Measurements from ENCODE around the gene NCAM1. TPM values are rescaled to one million over a fixed set of nuclear protein-coding genes. Genes with fewer than 3 reads are reported as not detected.

The NCAM1 gene
- total and polyA plus RNA-seq, 2 experiments from 2014 or later: 0.76 to 1.6 TPM

DNA sequence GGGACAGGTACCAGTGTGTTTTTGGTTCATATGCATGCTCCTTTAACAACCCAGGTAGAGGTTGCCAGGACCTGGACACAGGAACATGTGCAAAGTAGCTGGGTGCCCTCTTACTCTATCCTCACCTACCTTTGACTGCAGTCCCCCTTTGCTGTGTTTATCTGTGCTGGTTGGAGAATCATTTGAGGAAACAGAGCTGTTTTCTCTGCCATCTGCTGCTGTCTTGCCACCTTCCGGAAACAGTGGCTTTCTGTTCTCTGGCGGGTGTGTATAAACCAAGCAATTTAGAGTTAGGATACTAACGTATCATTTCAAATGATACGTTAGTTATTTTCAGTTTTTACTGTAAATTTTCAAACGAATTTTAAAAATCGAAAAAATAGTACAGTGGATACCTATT, 181.3 kb downstream of the NCAM1 start:
- TF ChIP-seq, protein P1, sequence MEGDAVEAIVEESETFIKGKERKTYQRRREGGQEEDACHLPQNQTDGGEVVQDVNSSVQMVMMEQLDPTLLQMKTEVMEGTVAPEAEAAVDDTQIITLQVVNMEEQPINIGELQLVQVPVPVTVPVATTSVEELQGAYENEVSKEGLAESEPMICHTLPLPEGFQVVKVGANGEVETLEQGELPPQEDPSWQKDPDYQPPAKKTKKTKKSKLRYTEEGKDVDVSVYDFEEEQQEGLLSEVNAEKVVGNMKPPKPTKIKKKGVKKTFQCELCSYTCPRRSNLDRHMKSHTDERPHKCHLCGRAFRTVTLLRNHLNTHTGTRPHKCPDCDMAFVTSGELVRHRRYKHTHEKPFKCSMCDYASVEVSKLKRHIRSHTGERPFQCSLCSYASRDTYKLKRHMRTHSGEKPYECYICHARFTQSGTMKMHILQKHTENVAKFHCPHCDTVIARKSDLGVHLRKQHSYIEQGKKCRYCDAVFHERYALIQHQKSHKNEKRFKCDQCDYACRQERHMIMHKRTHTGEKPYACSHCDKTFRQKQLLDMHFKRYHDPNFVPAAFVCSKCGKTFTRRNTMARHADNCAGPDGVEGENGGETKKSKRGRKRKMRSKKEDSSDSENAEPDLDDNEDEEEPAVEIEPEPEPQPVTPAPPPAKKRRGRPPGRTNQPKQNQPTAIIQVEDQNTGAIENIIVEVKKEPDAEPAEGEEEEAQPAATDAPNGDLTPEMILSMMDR (conservative IDR thresholded peaks at IDR 0.05; ENCODE audit: low read depth in 2 of 2): no peak
- Mint-ChIP-seq H3K36me3 (ENCODE audit: low read depth) (no peaks in the 10 kb centered on the region), H3K27ac (no peak overlapping the region; the same call in 1 of the 2 replicates), H3K9me3 (no peaks in the 10 kb centered on the region), H3K27me3 (ENCODE audit: insufficient read depth, low read depth, poor library complexity) (peaks cover 4% of the 10 kb centered on the region), H3K4me3 (no peak overlapping the region), H3K4me1 (peaks cover 13% of the 10 kb centered on the region; the same call in 2 of the 3 replicates)
- Histone ChIP-seq H4K20me1 (replicated peaks; ENCODE audit: insufficient read depth) (no peaks in the 10 kb centered on the region), H3K4me2 (no peak overlapping the region), H3K27me3 (ENCODE audit: insufficient read depth) (no peaks in the 10 kb centered on the region), H2AFZ (no peak overlapping the region), H3F3A (replicated peaks; ENCODE audit: low read depth) (no peaks in the 10 kb centered on the region), H3K9me2 (ENCODE audit: insufficient read depth) (no peaks in the 10 kb centered on the region), H3K4me3 (no peak overlapping the region), H3K4me1 (ENCODE audit: insufficient read depth) (no peaks in the 10 kb centered on the region), H3K79me2 (replicated peaks; ENCODE audit: insufficient read depth) (no peaks in the 10 kb centered on the region), H3K36me3 (ENCODE audit: insufficient read depth) (no peaks in the 10 kb centered on the region), H3K27ac (ENCODE audit: low read depth) (no peak overlapping the region)
- DNase-seq (ENCODE audit: low spot score) (no peak), ATAC-seq (no peak)

DNA sequence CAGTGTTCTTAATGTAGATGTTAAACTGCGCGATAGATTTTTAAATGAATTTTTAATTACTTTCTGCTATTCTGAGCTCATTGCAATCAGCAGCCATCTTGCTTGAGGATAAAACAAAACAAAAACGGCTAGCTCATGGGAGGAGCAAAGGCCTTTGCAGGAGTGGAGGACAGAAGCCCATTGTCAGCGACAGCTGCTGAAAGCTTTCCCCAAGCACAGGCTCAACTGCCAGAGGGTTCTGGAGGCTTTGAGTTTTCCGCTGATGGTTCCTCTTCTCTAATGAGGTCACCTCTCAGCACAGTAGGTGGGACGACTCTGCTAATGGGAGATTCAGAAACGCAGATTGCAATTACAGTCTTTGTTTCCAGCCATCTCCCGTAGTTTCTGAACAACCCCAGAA, 186.0 kb downstream of the NCAM1 start:
- no peak overlapping the region for H3K4me3 ChIP-seq
- H3K27me3 Mint-ChIP-seq (ENCODE audit: insufficient read depth, low read depth, poor library complexity): peaks cover 5% of the 10 kb centered on the region
- TF ChIP-seq ZNF331 (CRISPR knock-in tag; IDR thresholded peaks at IDR 0.05; ENCODE audit: low read depth): no peak
- TF ChIP-seq, protein P2, sequence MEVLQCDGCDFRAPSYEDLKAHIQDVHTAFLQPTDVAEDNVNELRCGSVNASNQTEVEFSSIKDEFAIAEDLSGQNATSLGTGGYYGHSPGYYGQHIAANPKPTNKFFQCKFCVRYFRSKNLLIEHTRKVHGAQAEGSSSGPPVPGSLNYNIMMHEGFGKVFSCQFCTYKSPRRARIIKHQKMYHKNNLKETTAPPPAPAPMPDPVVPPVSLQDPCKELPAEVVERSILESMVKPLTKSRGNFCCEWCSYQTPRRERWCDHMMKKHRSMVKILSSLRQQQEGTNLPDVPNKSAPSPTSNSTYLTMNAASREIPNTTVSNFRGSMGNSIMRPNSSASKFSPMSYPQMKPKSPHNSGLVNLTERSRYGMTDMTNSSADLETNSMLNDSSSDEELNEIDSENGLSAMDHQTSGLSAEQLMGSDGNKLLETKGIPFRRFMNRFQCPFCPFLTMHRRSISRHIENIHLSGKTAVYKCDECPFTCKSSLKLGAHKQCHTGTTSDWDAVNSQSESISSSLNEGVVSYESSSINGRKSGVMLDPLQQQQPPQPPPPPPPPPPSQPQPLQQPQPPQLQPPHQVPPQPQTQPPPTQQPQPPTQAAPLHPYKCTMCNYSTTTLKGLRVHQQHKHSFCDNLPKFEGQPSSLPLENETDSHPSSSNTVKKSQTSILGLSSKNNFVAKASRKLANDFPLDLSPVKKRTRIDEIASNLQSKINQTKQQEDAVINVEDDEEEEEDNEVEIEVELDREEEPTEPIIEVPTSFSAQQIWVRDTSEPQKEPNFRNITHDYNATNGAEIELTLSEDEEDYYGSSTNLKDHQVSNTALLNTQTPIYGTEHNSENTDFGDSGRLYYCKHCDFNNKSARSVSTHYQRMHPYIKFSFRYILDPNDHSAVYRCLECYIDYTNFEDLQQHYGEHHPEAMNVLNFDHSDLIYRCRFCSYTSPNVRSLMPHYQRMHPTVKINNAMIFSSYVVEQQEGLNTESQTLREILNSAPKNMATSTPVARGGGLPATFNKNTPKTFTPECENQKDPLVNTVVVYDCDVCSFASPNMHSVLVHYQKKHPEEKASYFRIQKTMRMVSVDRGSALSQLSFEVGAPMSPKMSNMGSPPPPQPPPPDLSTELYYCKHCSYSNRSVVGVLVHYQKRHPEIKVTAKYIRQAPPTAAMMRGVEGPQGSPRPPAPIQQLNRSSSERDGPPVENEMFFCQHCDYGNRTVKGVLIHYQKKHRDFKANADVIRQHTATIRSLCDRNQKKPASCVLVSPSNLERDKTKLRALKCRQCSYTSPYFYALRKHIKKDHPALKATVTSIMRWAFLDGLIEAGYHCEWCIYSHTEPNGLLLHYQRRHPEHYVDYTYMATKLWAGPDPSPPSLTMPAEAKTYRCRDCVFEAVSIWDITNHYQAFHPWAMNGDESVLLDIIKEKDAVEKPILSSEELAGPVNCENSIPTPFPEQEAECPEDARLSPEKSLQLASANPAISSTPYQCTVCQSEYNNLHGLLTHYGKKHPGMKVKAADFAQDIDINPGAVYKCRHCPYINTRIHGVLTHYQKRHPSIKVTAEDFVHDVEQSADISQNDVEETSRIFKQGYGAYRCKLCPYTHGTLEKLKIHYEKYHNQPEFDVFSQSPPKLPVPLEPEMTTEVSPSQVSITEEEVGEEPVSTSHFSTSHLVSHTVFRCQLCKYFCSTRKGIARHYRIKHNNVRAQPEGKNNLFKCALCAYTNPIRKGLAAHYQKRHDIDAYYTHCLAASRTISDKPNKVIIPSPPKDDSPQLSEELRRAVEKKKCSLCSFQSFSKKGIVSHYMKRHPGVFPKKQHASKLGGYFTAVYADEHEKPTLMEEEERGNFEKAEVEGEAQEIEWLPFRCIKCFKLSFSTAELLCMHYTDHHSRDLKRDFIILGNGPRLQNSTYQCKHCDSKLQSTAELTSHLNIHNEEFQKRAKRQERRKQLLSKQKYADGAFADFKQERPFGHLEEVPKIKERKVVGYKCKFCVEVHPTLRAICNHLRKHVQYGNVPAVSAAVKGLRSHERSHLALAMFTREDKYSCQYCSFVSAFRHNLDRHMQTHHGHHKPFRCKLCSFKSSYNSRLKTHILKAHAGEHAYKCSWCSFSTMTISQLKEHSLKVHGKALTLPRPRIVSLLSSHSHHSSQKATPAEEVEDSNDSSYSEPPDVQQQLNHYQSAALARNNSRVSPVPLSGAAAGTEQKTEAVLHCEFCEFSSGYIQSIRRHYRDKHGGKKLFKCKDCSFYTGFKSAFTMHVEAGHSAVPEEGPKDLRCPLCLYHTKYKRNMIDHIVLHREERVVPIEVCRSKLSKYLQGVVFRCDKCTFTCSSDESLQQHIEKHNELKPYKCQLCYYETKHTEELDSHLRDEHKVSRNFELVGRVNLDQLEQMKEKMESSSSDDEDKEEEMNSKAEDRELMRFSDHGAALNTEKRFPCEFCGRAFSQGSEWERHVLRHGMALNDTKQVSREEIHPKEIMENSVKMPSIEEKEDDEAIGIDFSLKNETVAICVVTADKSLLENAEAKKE (CRISPR knock-in tag; IDR thresholded peaks at IDR 0.05): peak; percentile 50; the same call in 1 of the 2 replicates
- no peaks in the 10 kb centered on the region for H4K20me1 ChIP-seq (replicated peaks; ENCODE audit: insufficient read depth)
- H3K4me2 ChIP-seq: no peak overlapping the region
- H3K4me3 Mint-ChIP-seq: no peak overlapping the region
- no peaks in the 10 kb centered on the region for H3K27me3 ChIP-seq (ENCODE audit: insufficient read depth)
- DNase-seq (ENCODE audit: low spot score) (peak; percentile 44), ATAC-seq (peak; percentile 81)
- H3K9me2 ChIP-seq (ENCODE audit: insufficient read depth): no peaks in the 10 kb centered on the region
- H3K36me3 ChIP-seq (ENCODE audit: insufficient read depth): no peaks in the 10 kb centered on the region
- peaks cover 21% of the 10 kb centered on the region; the same call in 2 of the 3 replicates for H3K4me1 Mint-ChIP-seq
- no peaks in the 10 kb centered on the region for H3K36me3 Mint-ChIP-seq (ENCODE audit: low read depth)
- H3K4me1 ChIP-seq (ENCODE audit: insufficient read depth): no peaks in the 10 kb centered on the region
- H3K9me3 Mint-ChIP-seq: no peaks in the 10 kb centered on the region
- no peaks in the 10 kb centered on the region for H3K79me2 ChIP-seq (replicated peaks; ENCODE audit: insufficient read depth)
- no peak overlapping the region for H3K27ac ChIP-seq (ENCODE audit: low read depth)
- H2AFZ ChIP-seq: peak overlapping the region; percentile 33; the same call in 1 of the 2 replicates
- H3K27ac Mint-ChIP-seq: no peak overlapping the region
- no peaks in the 10 kb centered on the region for H3F3A ChIP-seq (replicated peaks; ENCODE audit: low read depth)
